ENCODE measurements around the gene RSPH6A.

GRCh38 chr19:45798995-45799517 is 16.1 kb downstream of the RSPH6A start:
- TF ChIP-seq EP300 (IDR thresholded peaks at IDR 0.05) (no peak), POLR2A (IDR thresholded peaks at IDR 0.05) (no peak), POLR2AphosphoS5 (IDR thresholded peaks at IDR 0.05) (no peak)
- TF ChIP-seq, protein P1, sequence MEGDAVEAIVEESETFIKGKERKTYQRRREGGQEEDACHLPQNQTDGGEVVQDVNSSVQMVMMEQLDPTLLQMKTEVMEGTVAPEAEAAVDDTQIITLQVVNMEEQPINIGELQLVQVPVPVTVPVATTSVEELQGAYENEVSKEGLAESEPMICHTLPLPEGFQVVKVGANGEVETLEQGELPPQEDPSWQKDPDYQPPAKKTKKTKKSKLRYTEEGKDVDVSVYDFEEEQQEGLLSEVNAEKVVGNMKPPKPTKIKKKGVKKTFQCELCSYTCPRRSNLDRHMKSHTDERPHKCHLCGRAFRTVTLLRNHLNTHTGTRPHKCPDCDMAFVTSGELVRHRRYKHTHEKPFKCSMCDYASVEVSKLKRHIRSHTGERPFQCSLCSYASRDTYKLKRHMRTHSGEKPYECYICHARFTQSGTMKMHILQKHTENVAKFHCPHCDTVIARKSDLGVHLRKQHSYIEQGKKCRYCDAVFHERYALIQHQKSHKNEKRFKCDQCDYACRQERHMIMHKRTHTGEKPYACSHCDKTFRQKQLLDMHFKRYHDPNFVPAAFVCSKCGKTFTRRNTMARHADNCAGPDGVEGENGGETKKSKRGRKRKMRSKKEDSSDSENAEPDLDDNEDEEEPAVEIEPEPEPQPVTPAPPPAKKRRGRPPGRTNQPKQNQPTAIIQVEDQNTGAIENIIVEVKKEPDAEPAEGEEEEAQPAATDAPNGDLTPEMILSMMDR (IDR thresholded peaks at IDR 0.05) = peak; percentile 85 to 87

Data from suprapubic skin (tissue), 4 donors.